IPS-18c (cell line): ENCODE results near the gene MTO1.
"Not testable (repeated sequence)": the region's sequence is repeated elsewhere in the genome, so short reads cannot be mapped to it uniquely, and the experiment has no call there.

Experiments
- H3K4me3 ChIP-seq: 2 replicates; pipeline ENCODE4 v1.7.0; 2013; ENCODE audit warnings: low read depth, mild to moderate bottlenecking, low read length, moderate library complexity; ENCODE audit not compliant: insufficient read depth
- H3K9me3 ChIP-seq: one replicate; pipeline ENCODE4 v1.6.1; 2013; ENCODE audit warnings: mild to moderate bottlenecking, low read length, moderate library complexity; ENCODE audit not compliant: control insufficient read depth, insufficient read depth

Gene MTO1

DNA sequence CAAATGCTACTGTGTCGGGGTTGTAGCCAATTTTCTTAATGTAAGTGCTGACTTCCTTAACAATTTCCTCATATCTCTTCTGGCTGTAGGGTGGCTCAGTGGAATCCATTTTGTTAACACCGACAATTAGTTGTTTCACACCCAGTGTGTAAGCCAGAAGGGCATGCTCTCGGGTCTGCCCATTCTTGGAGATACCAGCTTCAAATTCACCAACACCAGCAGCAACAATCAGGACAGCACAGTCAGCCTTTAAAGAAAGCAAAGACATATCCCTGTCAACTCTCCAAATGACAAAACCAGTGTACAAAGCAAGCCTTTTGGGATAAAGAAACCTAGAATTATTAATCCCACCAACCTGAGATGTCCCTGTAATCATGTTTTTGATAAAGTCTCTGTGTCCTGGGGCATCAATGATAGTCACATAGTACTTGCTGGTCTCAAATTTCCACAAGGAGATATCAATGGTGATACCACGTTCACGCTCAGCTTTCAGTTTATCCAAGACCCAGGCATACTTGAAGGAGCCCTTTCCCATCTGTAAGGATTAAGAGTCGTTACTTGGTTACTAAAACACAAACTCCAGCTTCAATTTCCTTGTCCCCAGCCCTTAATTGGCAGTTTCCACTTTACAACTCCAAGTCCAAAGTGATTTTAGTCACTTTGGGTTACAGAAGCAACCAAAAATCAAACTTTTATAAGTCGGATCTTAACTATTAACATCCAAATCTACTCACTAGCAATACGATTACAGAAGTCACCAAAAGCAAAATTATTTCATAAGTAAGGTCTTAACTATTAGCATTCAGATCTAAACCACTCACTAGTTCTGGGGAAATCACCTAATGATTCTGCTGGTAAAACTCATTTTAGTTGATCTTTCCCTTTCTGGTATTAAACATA lies 57.7 kb downstream of the MTO1 start:
- not testable (repeated sequence) for H3K9me3 ChIP-seq
- H3K4me3 ChIP-seq, result peak overlapping the region; percentile 96

DNA sequence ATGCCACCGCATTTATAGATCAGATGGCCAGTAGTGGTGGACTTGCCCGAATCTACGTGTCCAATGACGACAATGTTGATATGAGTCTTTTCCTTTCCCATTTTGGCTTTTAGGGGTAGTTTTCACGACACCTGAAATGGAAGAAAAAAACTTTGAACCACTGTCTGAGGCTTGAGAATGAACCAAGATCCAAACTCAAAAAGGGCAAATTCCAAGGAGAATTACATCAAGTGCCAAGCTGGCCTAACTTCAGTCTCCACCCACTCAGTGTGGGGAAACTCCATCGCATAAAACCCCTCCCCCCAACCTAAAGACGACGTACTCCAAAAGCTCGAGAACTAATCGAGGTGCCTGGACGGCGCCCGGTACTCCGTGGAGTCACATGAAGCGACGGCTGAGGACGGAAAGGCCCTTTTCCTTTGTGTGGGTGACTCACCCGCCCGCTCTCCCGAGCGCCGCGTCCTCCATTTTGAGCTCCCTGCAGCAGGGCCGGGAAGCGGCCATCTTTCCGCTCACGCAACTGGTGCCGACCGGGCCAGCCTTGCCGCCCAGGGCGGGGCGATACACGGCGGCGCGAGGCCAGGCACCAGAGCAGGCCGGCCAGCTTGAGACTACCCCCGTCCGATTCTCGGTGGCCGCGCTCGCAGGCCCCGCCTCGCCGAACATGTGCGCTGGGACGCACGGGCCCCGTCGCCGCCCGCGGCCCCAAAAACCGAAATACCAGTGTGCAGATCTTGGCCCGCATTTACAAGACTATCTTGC lies 58.6 kb downstream of the MTO1 start:
- peak overlapping the region; percentile 96 for H3K4me3 ChIP-seq

DNA sequence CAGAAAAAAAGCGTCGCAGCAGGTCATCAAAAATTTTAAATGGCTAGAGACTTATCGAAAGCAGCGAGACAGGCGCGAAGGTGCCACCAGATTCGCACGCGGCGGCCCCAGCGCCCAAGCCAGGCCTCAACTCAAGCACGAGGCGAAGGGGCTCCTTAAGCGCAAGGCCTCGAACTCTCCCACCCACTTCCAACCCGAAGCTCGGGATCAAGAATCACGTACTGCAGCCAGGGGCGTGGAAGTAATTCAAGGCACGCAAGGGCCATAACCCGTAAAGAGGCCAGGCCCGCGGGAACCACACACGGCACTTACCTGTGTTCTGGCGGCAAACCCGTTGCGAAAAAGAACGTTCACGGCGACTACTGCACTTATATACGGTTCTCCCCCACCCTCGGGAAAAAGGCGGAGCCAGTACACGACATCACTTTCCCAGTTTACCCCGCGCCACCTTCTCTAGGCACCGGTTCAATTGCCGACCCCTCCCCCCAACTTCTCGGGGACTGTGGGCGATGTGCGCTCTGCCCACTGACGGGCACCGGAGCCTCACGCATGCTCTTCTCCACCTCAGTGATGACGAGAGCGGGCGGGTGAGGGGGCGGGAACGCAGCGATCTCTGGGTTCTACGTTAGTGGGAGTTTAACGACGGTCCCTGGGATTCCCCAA lies 59.3 kb downstream of the MTO1 start, which contains the start of gene EEF1A1:
Gene EEF1A1, minus strand, starts transcription at position 345 of the 663 bp plus-strand sequence. CDS start 1,006 bp downstream, outside the sequence.
- peak within 1 kb of the TSS; percentile 96 for H3K4me3 ChIP-seq
- H3K9me3 ChIP-seq, result no peaks in the 10 kb centered on the region

More for the DNA sequence above, 58.6 kb downstream of the MTO1 start:
- H3K9me3 ChIP-seq, result no peaks in the 10 kb centered on the region

DNA sequence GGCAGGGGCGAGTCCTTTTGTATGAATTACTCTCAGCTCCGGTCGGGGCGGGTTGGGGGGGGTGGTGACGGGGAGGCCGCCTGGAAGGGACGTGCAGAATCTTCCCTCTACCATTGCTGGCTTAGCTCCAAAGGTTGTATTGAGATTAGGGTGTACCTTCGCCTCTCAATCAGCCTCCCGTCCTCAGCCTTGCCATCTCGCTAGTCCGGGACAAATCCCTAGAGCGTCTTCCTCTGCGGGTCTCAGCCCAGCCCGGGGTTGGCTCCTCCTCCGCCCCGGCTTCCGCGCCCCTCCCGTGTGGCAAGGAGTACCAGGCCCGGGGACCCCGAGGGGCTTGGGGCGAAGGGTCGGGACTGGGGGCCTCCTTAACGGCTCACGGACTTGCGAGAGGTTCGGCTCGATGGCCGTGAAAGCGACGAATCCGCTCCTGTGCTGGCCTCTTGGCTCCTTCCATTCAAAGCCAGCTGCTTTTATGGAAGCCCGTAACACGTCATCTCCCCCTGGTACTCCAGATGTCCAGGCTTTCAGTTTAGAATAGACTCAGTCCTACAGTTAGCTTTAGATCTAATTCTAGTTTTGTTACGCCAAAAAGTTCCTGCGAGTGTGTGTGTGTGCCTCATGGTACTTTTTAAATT lies 59.9 kb downstream of the MTO1 start:
- no peaks in the 10 kb centered on the region for H3K9me3 ChIP-seq

DNA sequence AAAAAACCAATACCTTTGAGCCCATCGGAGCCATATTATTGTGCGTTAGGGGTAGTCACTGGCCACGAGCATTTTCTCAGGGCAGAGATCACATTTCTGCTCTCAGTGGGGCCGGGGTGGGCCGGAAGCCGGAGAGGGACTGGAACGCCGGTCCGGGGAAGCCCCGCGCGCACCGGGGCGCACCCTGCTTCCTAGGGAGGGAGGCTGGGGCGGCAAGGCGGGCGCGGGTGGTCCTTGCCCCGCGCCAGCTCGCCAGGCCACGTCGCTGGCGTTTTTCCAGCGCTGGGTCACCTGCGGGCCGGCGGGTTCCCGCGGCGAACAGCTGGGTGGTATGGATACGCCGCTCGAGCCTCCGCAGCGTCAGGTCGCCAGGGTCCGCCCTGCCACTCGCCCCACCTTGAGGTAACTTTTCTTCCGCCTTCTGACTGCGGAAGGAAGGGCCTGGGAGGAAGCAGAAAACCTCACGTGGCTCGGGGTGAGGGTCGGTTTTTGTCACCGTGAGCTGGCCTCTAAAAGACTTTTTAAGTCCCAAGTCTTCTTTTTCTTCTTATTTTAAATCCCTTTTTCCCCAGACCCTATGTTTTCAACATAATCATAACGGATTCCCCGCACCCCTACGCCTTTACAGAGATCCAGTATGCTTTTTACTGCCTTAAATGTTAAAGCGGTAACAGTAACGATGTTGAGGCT lies 62.0 kb downstream of the MTO1 start:
- peak overlapping the region; percentile 24; the same call in 1 of the 2 replicates for H3K4me3 ChIP-seq
- no peaks in the 10 kb centered on the region for H3K9me3 ChIP-seq

More for the DNA sequence above, 59.9 kb downstream of the MTO1 start:
- H3K4me3 ChIP-seq, result peak overlapping the region; percentile 93

DNA sequence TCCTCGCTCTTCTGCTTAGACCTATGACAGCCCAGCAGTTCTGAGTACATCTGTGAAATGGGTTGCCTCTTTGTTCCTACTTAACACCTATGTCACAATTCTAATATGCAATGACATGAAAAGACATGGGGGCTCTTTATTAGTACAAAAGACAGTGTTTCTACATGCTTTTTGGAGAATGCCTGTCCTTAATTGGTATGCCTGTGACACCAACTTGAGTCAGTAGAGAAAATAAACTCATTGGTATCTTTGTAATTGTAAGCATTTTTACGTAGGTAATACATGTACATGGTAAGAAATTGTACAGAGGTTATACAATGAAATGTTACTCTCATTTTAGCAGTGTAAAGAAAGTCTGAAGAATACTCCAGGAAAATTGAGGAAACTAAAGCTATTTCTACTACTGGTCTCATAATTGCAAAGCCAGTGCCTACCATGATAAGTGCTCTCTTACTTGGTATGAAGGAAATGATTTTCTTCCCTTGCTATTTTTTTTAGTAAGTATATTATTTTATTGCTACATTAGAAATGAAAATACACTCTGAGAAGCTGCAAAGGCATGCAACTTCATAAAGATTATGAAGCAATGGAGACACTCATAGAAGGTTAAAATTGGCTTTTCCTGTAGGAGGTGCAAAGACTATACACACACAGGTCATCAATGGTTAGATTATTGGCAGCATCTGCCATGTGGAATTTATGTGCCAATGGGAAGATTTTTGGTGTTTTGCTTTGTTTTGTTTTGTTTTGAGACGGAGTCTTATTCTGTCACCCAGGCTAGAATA lies 64.2 kb downstream of the MTO1 start:
- no peak overlapping the region for H3K4me3 ChIP-seq
- H3K9me3 ChIP-seq, result no peaks in the 10 kb centered on the region

DNA sequence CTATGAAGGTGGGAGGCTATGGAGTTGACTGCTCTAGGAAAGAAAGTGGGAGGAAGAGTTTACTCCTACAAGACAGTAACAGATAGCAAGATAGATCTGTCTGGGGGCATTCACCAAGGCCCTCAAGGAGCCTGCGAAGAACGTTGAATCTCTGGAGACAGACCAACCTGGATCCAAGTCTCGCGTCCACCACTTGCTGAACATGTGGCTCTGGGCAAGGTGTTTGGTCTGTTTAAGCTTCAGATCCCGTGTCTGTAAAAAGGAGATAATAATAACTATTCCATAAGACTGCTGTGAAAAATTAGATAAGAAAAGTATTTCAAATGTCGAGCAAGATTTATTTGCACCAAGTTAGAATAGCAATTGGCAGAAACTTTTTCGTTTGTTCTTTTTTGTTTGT lies 67.4 kb downstream of the MTO1 start:
- Histone ChIP-seq H3K4me3 (no peak overlapping the region), H3K9me3 (no peaks in the 10 kb centered on the region)

DNA sequence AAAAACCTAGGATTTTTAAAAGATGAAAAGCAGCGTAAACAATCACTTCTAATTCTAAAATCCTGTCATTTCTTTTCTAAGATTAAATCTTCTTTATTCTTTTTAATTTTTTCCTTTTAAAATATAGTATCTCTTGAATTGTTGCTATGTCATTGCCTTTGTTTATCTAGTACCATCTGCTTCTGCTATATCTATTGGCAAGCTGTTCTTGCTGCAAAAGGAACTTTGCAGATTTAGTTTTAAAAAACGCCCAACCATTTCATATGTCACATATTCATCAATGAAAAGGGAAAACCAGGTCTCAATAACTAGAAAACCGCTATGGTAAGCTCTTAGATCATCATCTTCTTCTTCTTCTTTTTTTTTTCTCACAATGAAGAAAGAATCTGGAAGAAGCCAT lies 70.8 kb downstream of the MTO1 start:
- Histone ChIP-seq H3K4me3 (no peak overlapping the region), H3K9me3 (no peaks in the 10 kb centered on the region)

DNA sequence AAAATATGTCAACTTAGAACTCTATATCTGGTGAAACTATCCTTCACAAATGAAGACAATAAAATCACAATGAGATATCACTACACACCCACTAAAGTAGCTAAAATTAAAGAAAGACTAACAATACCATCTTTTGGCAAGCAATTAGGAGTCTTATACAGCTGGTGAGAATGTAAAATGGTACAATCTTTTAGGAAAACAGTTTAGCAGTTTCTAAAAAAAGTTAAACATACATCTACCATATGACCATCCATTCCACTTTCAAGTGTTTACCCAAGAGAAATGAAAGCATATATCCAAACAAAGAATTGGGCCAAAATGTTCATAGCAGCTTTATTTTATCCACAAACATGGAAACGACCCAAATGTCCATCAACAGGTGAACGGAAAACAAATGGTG lies 73.1 kb downstream of the MTO1 start:
- Histone ChIP-seq H3K9me3 (no peaks in the 10 kb centered on the region), H3K4me3 (no peak overlapping the region)

DNA sequence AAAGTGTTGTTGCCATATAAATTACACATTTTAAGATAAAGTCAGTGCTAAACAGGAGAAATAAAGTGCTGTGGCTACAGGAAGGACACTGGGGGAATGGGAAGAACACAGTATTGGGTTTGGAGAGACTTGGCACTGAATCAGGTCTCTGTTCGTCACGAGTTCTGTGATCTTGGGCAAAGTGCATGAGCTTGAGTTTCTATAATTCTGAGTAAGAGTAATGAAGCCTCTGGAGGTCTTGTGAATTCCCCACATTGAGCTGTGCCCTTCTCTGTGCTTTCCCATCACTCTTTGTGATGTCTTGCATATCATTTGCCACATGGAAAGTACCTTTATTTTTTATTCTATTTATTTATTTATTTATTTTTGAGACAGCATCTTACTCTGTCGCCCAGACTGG lies 76.1 kb downstream of the MTO1 start:
- Histone ChIP-seq H3K9me3 (no peaks in the 10 kb centered on the region), H3K4me3 (no peak overlapping the region)

DNA sequence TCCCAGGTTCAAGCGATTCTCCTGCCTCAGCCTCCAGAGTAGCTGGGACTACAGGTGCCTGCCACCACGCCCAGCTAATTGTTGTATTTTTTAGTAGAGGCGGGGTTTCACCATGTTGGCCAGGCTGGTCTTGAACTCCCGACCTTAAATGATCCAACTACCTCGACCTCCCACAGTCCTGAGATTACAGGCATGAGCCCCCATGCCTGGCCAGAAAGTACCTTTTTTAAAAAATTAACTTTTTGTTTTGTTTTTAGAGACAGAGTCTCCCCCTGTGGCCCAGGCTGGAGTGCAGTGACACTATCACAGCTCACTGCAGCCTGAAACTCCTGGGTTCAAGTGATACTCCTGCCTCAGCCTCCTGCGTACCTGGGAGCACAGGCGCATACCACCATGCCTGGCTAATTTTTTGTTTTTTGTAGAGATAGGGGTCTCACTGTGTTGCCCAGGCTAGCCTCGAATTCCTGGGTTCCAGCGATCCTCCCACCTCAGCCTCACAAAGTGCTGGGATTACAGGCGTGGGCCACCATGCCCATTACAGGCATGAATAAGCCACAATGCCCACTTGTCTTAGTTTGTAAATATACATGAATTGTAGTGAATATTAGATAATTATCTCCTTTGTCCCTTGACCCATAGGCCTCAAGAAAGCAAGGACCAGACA lies 76.7 kb downstream of the MTO1 start:
- no peak overlapping the region for H3K4me3 ChIP-seq
- H3K9me3 ChIP-seq, result no peaks in the 10 kb centered on the region

DNA sequence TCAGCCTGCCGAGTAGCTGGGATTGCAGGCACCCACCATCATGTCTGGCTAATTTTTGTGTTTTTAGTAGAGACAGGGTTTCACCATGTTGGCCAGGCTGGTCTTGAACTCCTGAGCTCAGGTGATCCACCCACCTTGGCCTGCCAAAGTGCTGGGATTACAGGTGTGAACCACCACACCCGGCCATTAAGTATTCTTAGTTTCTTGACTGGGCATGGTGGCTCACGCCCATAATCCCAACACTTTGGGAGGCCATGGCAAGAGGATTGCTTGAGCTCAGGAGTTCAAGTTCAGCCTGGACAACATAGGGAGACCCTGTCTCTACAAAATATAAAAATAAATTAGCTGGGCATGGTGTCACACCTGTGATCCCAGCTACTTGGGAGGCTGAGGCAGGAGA lies 80.9 kb downstream of the MTO1 start:
- not testable (repeated sequence) for H3K4me3 ChIP-seq, H3K9me3 ChIP-seq

DNA sequence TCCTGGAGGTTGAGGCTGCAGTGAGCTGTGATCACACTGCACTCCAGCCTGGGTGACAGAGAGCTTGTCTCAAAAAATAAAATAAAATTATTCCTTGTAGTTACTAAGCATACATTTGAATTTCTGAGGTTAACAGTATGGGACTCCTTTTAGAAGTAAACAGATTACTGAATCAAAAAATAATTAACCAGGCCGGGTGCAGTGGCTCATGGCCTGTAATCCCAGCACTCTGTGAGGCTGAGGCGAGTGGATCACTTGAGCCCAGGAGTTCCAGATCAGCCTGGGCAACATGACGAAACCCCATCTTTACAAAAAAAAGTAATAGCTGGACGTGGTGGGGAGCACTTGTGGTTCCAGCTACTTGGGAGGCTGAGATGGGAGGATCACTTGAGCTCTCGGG lies 81.4 kb downstream of the MTO1 start:
- H3K4me3 ChIP-seq, result no peak overlapping the region
- H3K9me3 ChIP-seq, result no peaks in the 10 kb centered on the region

DNA sequence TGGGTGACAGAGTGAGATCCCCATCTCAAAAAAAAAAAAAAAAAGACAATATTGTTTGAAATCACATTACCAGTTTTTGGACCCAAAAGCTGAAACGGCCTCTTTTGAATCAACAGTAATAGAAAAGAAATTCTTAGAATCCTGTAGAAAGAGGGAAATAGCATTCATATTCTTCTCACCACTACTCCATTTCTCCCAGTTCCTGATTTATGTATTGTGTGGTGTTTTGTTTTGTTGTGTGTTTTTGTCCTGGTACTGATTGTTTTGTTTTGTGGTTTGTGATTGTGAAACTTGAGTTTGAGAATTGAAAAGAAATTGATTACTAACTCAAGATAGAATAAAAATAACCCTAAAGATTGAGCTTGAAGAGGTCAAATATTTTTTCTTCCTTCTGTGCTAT lies 85.5 kb downstream of the MTO1 start:
- no peaks in the 10 kb centered on the region for H3K9me3 ChIP-seq
- H3K4me3 ChIP-seq, result no peak overlapping the region
